Measurements from ENCODE around the gene SAMM50. TPM values are rescaled to one million over a fixed set of nuclear protein-coding genes. Genes with fewer than 3 reads are reported as not detected.

Gene SAMM50
- total RNA-seq, 2 experiments from 2014 or later: 46.8 to 50.9 TPM

GRCh38 chr22:44032126-44032730 lies 77.0 kb downstream of the SAMM50 start:
- H3K4me3 Mint-ChIP-seq: no peak overlapping the region

GRCh38 chr22:44033287-44033686 lies 78.0 kb downstream of the SAMM50 start:
- POLR2A ChIA-PET: no interaction called here
- H3K27me3 Mint-ChIP-seq: no peaks in the 10 kb centered on the region
- no peaks in the 10 kb centered on the region for H3K36me3 Mint-ChIP-seq (ENCODE audit: low read depth)
- DNase-seq: no peak
- no peak overlapping the region for H3K27ac Mint-ChIP-seq
- H3K9me3 Mint-ChIP-seq: no peaks in the 10 kb centered on the region
- H3K4me1 Mint-ChIP-seq: peaks cover 18% of the 10 kb centered on the region
- no peak overlapping the region for H3K4me3 Mint-ChIP-seq
- CTCF ChIA-PET: interaction anchor here (0.8 to 1.5 kb wide), 2 partner anchors 34 to 40 kb away, joined by 3 to 4 read pairs; no protein-coding TSS in a partner anchor

More at GRCh38 chr22:44032126-44032730, 77.0 kb downstream of the SAMM50 start:
- Mint-ChIP-seq H3K9me3 (no peaks in the 10 kb centered on the region), H3K27ac (no peak overlapping the region), H3K36me3 (ENCODE audit: low read depth) (no peaks in the 10 kb centered on the region), H3K4me1 (peaks cover 23% of the 10 kb centered on the region), H3K27me3 (no peaks in the 10 kb centered on the region)
- no peak for DNase-seq
- ChIA-PET CTCF (no interaction called here), POLR2A (no interaction called here)

- Mint-ChIP-seq H3K27ac (no peak overlapping the region), H3K27me3 (no peaks in the 10 kb centered on the region), H3K4me3 (no peak overlapping the region), H3K36me3 (ENCODE audit: low read depth) (no peaks in the 10 kb centered on the region), H3K4me1 (peaks cover 15% of the 10 kb centered on the region), H3K9me3 (no peaks in the 10 kb centered on the region)
- ChIA-PET POLR2A (no interaction called here), CTCF (interaction anchor here (0.8 to 1.5 kb wide), 2 partner anchors 34 to 41 kb away, joined by 3 to 4 read pairs; no protein-coding TSS in a partner anchor)
- no peak for DNase-seq
Observed at GRCh38 chr22:44033694-44034093, 78.5 kb downstream of the SAMM50 start.

- H3K9me3 Mint-ChIP-seq: no peaks in the 10 kb centered on the region
- H3K27ac Mint-ChIP-seq: no peak overlapping the region
- POLR2A ChIA-PET: interaction anchor here (0.6 kb wide), 1 partner anchor 1693 kb away, joined by 3 read pairs; no protein-coding TSS in a partner anchor
- H3K36me3 Mint-ChIP-seq (ENCODE audit: low read depth): no peaks in the 10 kb centered on the region
- H3K4me1 Mint-ChIP-seq: peaks cover 20% of the 10 kb centered on the region
- DNase-seq: no peak
- no peak overlapping the region for H3K4me3 Mint-ChIP-seq
- CTCF ChIA-PET: interaction anchor here (0.7 to 1.6 kb wide), 4 partner anchors 13 to 65 kb away, joined by 3 to 5 read pairs (median 4); no protein-coding TSS in a partner anchor
- no peaks in the 10 kb centered on the region for H3K27me3 Mint-ChIP-seq
Observed at GRCh38 chr22:44037519-44038375, 82.5 kb downstream of the SAMM50 start.

- Mint-ChIP-seq H3K4me3 (no peak overlapping the region), H3K9me3 (no peaks in the 10 kb centered on the region), H3K4me1 (peaks cover 23% of the 10 kb centered on the region), H3K27ac (no peak overlapping the region), H3K27me3 (no peaks in the 10 kb centered on the region), H3K36me3 (ENCODE audit: low read depth) (no peaks in the 10 kb centered on the region)
- ChIA-PET CTCF (interaction anchor here (0.6 to 1.2 kb wide), 2 partner anchors 12 to 45 kb away, joined by 3 to 4 read pairs; no protein-coding TSS in a partner anchor), POLR2A (no interaction called here)
- no peak for DNase-seq
Observed at GRCh38 chr22:44039566-44040171, 84.4 kb downstream of the SAMM50 start.

- POLR2A ChIA-PET: no interaction called here
- no peak for DNase-seq
- Mint-ChIP-seq H3K27me3 (no peaks in the 10 kb centered on the region), H3K36me3 (ENCODE audit: low read depth) (no peaks in the 10 kb centered on the region), H3K4me3 (no peak overlapping the region), H3K4me1 (peaks cover 23% of the 10 kb centered on the region), H3K27ac (no peak overlapping the region), H3K9me3 (no peaks in the 10 kb centered on the region)
- CTCF ChIA-PET: interaction anchor here (1.1 kb wide), 1 partner anchor 11 kb away, joined by 3 read pairs; no protein-coding TSS in a partner anchor
Observed at GRCh38 chr22:44042249-44043218, 87.3 kb downstream of the SAMM50 start.

GRCh38 chr22:44045145-44045544 lies 89.9 kb downstream of the SAMM50 start:
- no peaks in the 10 kb centered on the region for H3K27me3 Mint-ChIP-seq
- no peaks in the 10 kb centered on the region for H3K9me3 Mint-ChIP-seq
- peaks cover 30% of the 10 kb centered on the region for H3K4me1 Mint-ChIP-seq
- H3K36me3 Mint-ChIP-seq (ENCODE audit: low read depth): no peaks in the 10 kb centered on the region
- H3K27ac Mint-ChIP-seq: no peak overlapping the region
- CTCF ChIA-PET: interaction anchor here (0.6 kb wide), 1 partner anchor 25 kb away, joined by 3 read pairs; no protein-coding TSS in a partner anchor
- H3K4me3 Mint-ChIP-seq: no peak overlapping the region
- DNase-seq: no peak
- POLR2A ChIA-PET: no interaction called here

Other genes starting within 250 kb of the SAMM50 start
- under 1 TPM; 0.15 to 0.20 TPM for gene EFCAB6, start 143.1 kb upstream of the SAMM50 start, total RNA-seq
- gene SULT4A1, start 92.9 kb upstream of the SAMM50 start, total RNA-seq: not detected
- not detected for gene PNPLA5, start 63.4 kb upstream of the SAMM50 start, total RNA-seq
- not detected for gene PNPLA3, start 31.6 kb upstream of the SAMM50 start, total RNA-seq
- 10 to 100 TPM; 18.2 to 19.2 TPM for gene PARVB, start 68.9 kb downstream of the SAMM50 start, total RNA-seq
- gene PARVG, start 225.5 kb downstream of the SAMM50 start, total RNA-seq: 100 to 1,000 TPM; 146 to 158 TPM